GM18951 (cell line): ENCODE results near the gene NAALAD2.
"Not testable (repeated sequence)": the region's sequence is repeated elsewhere in the genome, so short reads cannot be mapped to it uniquely, and the experiment has no call there.

Experiments used
- POLR2A ChIP-seq: IDR thresholded peaks from 4 replicates; pipeline ENCODE4 v1.6.1; 2011; ENCODE audit warnings: mild to moderate bottlenecking; ENCODE audit not compliant: insufficient read length, insufficient read depth; ENCODE audit errors: extremely low read depth
- in situ Hi-C: fragments of 300-500 bp; cut with MboI; formaldehyde crosslinking; loops from one replicate; pipeline ENCODE4 v1.12.0; 2022; ENCODE audit warnings: low sequenced_read_pairs, mixed read lengths, inconsistent platforms; ENCODE audit not compliant: unreplicated experiment

The NAALAD2 gene

DNA sequence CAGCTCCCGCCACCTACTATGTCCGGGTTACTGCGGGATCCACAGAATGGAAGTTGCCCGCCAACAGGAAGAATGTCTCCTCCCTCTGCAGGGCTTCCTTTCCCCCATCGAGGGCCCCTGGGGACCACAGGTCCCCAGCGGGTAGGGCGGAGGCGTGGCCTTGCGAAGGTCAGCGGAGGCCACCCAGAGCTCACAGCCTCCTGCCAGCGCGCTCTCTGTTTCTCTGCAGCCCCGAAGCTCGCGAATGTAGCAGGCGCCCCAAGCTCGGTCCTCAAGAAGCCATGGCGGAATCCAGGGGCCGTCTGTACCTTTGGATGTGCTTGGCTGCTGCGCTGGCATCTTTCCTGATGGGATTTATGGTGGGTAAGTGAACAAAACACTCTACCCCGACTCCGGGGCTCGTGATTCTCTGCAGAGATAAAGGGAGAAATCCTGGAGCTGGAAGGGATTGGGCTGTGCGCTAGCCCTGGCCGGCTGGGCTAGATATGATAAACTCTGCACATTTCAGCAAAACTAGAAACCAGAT is at the start of gene NAALAD2:
NAALAD2 (plus strand) TSS at position 186 of the 526 bp plus-strand sequence; CDS start at position 282, 96 bp downstream.
- peak; percentile 26 for TF ChIP-seq POLR2A
- in situ Hi-C loops: no loop called here

DNA sequence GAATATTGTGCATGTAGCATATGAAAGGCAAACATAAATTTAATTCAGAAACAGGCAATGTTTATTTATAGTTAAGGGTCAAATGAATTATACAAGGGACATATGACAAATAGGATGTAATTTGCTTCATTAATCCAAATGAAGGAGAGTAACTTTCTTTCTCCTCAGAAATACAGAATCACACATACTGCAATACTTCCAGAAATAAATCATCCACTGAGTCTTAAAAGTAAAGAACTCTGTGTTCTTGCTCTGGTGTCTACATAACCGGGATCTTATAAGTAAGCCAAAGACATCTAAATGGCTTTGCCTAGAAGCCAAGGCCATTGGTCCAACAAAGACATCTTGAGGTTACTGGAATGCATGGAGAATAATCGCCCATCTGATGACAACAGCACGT is 48.8 kb upstream of the NAALAD2 start, which contains the start of gene UBTFL1:
UBTFL1 (plus strand) TSS at position 301 of the 400 bp plus-strand sequence; CDS start at position 301, 0 bp downstream.
- in situ Hi-C loops: not testable (repeated sequence)

DNA sequence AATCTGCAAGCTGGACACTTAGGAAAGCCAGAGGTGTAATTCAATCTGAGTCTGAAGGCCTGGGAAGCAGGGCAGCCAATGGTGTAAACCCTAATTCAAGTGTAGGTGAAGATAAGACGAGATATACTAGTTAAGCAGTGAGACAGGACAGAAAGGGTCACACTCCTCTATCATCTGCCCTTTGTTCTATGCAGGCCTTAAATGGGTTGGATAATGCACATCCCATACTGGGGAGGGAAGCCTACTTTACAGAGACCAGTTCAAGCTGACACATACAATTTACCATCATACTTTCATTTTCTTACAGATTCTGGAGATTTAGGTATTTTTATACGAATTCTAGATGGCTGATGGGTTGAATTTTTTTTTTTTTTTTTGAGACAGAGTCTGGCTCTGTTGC is 45.7 kb upstream of the NAALAD2 start:
- in situ Hi-C loops: not testable (repeated sequence)

DNA sequence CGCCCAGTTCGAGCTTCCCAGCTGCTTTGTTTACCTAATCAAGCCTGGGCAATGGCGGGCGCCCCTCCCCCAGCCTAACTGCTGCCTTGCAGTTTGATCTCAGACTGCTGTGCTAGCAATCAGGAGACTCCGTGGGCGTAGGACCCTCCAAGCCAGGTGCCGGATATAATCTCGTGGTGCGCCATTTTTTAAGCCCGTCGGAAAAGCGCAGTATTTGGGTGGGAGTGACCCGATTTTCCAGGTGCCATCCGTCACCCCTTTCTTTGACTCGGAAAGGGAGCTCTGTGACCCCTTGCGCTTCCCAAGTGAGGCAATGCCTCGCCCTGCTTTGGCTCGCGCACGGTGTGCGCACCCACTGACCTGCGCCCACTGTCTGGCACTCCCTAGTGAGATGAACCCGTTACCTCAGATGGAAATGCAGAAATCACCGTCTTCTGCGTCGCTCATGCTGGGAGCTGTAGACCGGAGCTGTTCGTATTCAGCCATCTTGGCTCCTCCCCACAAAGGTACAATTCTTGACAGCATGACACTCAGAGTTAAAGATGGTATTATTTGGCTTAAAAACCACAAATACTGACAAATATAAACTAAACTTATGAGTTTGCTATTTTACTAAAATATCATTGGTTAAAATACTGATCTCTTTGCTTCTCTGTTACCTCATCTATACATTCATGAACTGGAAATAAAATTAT is 39.1 kb upstream of the NAALAD2 start:
- in situ Hi-C loops: not testable (repeated sequence)

DNA sequence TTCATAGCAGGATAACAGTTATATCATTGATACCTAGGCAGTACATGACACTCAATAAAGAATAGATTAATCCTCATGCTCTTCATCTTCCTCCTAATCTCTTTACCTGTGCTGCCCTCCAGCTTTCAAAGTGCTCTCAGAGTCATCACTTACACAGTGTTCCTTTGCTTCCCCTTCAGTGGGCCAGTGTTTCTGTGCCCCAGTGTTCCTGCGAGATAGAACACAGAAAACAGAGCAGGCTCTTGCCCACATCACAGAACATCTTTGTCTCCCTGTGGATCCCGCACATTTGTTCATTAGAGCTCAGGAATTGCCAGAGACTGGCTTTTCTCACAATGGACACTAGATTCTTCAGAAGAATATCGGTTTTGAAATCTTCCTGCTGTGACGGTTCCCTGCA is 36.2 kb upstream of the NAALAD2 start:
- in situ Hi-C loops: not testable (repeated sequence)

DNA sequence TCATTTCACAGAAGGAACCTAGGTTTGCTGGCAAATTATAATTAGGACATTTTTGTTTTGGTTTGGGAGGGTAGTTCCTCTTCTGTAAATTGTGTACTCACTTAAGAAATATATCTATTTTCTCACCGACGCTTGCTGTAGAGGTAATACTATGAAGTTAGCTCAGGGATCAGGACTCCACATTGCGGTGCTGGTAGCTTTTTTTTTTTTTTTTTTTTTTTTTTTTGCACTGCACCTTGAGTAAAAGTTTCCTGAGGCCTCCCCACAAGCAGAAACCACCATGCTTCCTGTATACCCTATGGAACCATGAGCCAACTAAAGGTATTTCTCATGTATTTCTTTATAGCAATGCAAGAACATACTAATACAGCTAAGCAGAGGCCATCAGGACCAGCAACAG is 34.0 kb upstream of the NAALAD2 start:
- TF ChIP-seq POLR2A: no peak
- in situ Hi-C loops: no loop called here

DNA sequence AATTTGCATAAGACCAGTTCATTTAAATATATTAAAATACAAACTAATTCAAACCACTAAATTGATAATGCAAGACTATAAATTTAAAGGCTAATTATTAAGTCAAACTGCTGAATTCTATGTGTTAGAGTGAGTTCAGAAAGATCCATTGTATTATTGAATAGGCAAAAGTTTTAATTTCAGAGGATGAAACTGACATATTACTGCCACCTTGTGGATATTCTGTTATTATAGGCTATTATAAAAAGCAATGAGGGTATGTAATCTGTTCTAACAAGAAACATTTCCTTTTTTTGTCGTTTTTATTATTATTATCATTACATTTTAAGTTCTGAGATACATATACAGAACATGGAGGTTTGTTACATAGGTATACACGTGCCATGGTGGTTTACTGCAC is 20.9 kb upstream of the NAALAD2 start:
- in situ Hi-C loops: no loop called here
- no peak for TF ChIP-seq POLR2A

DNA sequence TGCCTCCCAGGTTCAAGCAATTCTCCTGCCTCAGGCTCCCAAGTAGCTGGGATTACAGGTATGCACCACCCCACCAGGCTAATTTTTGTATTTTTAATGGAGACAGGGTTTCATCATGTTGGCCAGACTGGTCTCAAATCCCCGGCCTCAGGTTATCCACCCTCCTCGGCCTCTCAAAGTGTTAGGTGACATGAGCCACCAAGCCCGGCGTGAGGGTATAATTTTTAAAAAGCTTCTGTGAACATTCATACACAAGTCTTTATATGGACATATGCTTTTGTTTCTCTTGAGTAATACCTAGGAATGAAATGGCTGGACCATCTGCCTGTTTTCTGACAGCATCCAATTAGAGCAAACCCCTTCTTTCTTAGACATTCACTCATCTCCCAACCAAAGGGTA is 14.3 kb upstream of the NAALAD2 start:
- no peak for TF ChIP-seq POLR2A
- in situ Hi-C loops: no loop called here

DNA sequence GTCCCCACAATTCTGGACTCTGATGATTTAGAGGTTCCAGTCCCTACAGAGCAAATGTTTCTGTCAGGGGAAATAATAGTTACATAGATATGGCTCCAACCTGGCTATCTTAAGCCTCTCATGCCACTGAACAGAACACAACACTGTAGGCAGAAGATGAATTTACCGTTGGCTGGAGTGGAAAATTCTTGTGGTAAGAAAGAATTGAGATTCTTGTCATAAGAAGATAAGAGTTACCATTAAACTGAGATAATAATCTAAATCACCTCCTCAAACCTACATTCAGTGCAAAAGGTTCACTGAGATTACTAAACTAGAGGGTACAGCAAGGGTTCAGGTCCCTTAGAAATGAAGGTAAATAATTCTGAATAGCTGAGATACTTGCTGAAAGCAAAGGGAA is 10.1 kb upstream of the NAALAD2 start:
- TF ChIP-seq POLR2A: no peak
- in situ Hi-C loops: no loop called here

DNA sequence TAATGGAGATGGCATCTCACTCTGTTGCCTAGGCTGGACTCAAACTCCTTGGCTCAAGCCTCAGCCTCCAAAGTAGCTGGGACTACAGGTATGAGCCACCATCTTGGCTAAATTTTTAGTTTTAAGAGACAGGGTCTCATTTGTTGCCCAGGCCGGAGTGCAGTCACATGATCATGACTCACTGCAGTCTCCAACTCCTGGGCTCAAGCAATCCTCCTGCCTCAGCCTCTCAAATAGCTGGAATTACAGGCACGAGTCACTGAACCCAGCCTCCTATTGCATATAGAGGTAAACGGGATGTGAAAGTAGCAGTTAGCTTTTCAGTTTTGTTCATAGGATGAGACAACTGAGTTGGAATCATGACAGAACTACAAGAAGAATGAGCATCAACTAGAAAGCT is 9.5 kb upstream of the NAALAD2 start:
- no peak for TF ChIP-seq POLR2A
- in situ Hi-C loops: no loop called here

DNA sequence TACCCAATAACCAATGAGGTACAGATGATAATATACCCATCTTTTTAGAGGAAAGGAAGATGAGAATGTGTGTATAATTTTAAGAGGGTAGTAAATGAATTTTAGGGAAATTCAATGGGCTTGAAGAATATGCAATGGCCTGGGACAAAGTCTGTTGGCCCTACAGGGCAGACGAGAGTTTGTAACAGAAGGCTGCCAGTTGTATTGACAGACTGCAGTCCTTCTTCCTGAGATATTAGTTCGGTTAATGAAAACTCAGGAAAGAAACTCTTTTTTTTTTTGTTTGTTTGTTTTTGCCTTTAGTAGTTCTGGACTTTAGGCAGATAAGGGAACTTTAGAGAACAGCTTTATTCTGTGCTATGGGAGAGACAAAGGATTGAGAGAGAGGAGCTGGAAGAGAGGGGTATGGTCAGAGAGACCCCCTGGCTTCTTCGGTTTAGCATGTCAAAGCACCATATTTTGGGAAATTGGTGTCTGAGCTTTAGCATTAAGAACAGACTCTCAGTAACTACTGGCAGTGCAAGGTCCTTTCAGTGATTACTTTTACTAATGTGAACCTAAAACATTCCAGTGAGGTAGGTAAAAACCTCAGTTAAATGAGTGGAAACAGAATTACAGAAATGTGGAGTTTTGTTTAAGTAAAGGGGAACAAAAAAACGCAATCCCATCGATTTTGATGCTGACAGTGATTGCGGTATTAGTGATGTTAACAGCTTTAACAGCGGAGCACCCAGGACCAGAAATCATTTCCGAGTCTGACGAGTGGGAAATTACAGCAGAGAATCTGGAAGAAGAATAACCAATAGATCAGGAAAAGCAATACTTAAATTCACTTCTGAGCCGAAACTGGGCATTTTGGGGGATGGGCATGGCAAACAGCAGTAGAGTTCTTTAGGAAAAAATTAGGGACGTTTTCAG is 644 bp upstream of the NAALAD2 start:
- TF ChIP-seq POLR2A: no peak
- in situ Hi-C loops: no loop called here

DNA sequence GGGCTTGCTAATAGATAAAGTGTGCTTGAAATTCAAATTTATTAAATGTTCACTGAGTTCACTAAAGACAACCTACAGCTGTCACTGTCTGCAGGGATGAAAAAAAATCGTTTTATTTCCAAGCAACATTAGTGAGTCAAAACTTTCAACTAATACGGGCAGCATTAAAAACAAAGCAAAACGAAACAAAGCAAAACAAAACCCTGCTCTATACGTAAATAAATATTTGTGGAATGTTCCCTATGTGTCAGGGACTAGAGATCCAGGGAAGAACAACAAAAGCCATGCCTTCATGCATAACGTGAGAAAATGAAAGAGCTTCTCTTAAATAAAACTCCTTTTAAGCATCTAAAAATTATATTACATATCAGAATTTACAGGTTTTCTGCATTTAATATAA is 553 bp downstream of the NAALAD2 start:
- no peak for TF ChIP-seq POLR2A
- in situ Hi-C loops: no loop called here

DNA sequence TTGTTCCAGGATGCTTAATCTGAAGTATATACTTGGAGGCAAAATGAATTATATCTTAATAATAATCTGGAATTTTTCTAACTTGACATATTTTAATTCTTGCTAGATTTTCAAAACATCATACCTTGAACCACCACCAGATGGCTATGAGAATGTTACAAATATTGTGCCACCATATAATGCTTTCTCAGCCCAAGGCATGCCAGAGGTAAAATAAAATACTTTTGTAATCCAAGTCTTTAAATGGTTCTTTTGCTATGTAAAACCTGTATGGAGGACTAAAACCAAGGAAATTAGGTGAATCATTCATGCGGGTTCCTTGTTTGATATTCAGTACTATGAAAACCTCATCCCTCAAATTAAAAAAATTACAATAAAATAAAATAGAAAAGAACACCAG is 14.4 kb downstream of the NAALAD2 start:
- no peak for TF ChIP-seq POLR2A
- in situ Hi-C loops: no loop called here

DNA sequence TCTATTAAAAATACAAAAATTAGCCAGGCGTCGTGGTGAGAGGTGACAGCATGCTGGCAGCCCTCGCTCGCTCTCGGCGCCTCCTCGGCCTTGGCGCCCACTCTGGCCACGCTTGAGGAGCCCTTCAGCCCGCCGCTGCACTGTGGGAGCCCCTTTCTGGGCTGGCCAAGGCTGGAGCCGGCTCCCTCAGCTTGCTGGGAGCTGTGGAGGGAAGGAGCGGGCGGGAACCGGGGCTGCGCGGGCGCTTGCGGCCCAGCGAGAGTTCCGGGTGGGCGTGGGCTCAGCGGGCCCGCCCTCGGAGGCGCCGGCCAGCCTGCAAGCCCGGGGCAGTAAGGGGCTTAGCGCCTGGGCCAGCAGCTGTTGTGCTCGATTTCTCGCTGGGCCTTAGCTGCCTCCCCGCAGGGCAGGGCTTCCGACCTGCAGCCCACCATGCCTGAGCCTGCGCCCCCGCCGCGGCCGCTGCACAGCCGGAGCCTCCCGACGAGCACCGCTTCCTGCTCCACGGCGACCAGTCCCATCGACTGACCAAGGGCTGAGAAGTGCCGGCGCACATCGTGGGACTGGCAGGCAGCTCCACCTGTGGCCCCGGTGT is 32.6 kb downstream of the NAALAD2 start:
- in situ Hi-C loops: not testable (repeated sequence)

DNA sequence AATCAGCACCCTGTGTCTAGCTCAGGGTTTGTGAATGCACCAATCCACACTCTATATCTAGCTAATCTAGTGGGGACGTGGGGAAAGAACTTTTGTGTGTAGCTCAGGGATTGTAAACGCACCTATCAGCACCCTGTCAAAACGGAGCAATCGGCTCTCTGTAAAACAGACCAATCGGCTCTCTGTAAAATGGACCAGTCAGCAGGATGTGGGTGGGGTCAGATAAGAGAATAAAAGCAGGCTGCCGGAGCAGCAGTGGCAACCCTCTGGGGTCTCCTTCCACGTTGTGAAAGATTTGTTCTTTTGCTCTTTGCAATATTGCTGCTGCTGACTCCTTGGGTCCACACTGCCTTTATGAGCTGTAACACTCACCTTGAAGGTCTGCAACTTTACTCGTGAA is 33.2 kb downstream of the NAALAD2 start:
- in situ Hi-C loops: not testable (repeated sequence)
